Activated B cell treated with CpG ODN at 0.5 μM for 24 hours (primary cell): ENCODE measurements around the gene MPZ. TPM values are rescaled to one million over a fixed set of nuclear protein-coding genes. Genes with fewer than 3 reads are reported as not detected.
"Not testable (repeated sequence)": the region's sequence is repeated elsewhere in the genome, so short reads cannot be mapped to it uniquely, and the experiment has no call there.

Experiments used
- ATAC-seq: fragments of 200-7000 bp; cut with Tn5 transposase; one replicate; pipeline ENCODE4 v1.10.0; 2021; ENCODE audit warnings: low read depth, mild to moderate bottlenecking, moderate library complexity
- CTCF ChIA-PET: fragments of 350-600 bp; sonication (Branson Sonifier 250); formaldehyde crosslinking; loops from one replicate; lab custom pipeline; 2021; ENCODE audit warnings: antibody characterized with exemption; lab: Charles Lee
- POLR2A ChIA-PET: fragments of 350-600 bp; sonication (Branson Sonifier 250); formaldehyde crosslinking; loops from one replicate; lab custom pipeline; 2021; ENCODE audit warnings: antibody characterized with exemption; lab: Charles Lee
- DNase-seq: peaks from one replicate; pipeline ENCODE4 v3.0.0; 2022
- H3K27ac Mint-ChIP-seq: one replicate; pipeline ENCODE4 v1.8.0; 2020; ENCODE audit warnings: mixed read lengths
- H3K27me3 Mint-ChIP-seq: one replicate; pipeline ENCODE4 v1.8.0; 2021; ENCODE audit warnings: mixed read lengths
- H3K36me3 Mint-ChIP-seq: one replicate; pipeline ENCODE4 v1.8.0; 2021; ENCODE audit warnings: low read depth, mixed read lengths
- H3K4me1 Mint-ChIP-seq: one replicate; pipeline ENCODE4 v1.8.0; 2021; ENCODE audit warnings: mixed read lengths
- H3K4me3 Mint-ChIP-seq: one replicate; pipeline ENCODE4 v1.8.0; 2020; ENCODE audit warnings: mild to moderate bottlenecking, mixed read lengths
- H3K9me3 Mint-ChIP-seq: one replicate; pipeline ENCODE4 v1.8.0; 2020; ENCODE audit warnings: mixed read lengths
- CTCF ChIP-seq: fragments of 200-600 bp; IDR thresholded peaks from one replicate; pipeline ENCODE4 v1.8.0; 2022; ENCODE audit warnings: antibody characterized with exemption, mild to moderate bottlenecking
- intact Hi-C: fragments of 100-400 bp; cut with micrococcal nuclease; formaldehyde crosslinking; loops from one replicate; pipeline ENCODE4 v1.15.1; 2024
- total RNA-seq: library from RNA; stranded (reverse); gene quantifications from 2 replicates; pipeline ENCODE4 v1.2.3, GENCODE V29; 2022

MPZ gene
- total RNA-seq, 1 donor from 2014 or later, result 6.6 TPM

GRCh38 chr1:161324020-161324419 is 14.3 kb upstream of the MPZ start:
- H3K4me3 Mint-ChIP-seq, result no peak overlapping the region
- no peaks in the 10 kb centered on the region for H3K4me1 Mint-ChIP-seq
- CTCF ChIA-PET, result no interaction called here
- ATAC-seq (no peak), DNase-seq (no peak)
- TF ChIP-seq CTCF, result no peak
- POLR2A ChIA-PET, result no interaction called here
- intact Hi-C loops, result no loop called here
- H3K9me3 Mint-ChIP-seq, result no peaks in the 10 kb centered on the region
- H3K36me3 Mint-ChIP-seq, result peaks cover 40% of the 10 kb centered on the region
- no peak overlapping the region for H3K27ac Mint-ChIP-seq
- no peaks in the 10 kb centered on the region for H3K27me3 Mint-ChIP-seq

GRCh38 chr1:161315841-161316674 is 6.3 kb upstream of the MPZ start:
- CTCF ChIA-PET, ATAC-seq, H3K27me3 Mint-ChIP-seq, H3K27ac Mint-ChIP-seq, DNase-seq, H3K9me3 Mint-ChIP-seq: not testable (repeated sequence)
- H3K4me1 Mint-ChIP-seq, result peaks cover 21% of the 10 kb centered on the region
- H3K4me3 Mint-ChIP-seq, result peak overlapping the region; percentile 20
- H3K36me3 Mint-ChIP-seq, result peaks cover 19% of the 10 kb centered on the region
- POLR2A ChIA-PET, result interaction anchor here (2.1 kb wide), 1 partner anchor 10 kb away, joined by 22 read pairs; no protein-coding TSS in a partner anchor
- intact Hi-C loops, result loop anchor here (2.0 kb wide), 1 partner anchor 51 kb away; the partner anchor contains the start of gene CFAP126

GRCh38 chr1:161314201-161314981 is 4.6 kb upstream of the MPZ start, which contains the start of gene SDHC:
TSS of gene SDHC (plus strand) at chr1:161314381. CDS start at chr1:161314406, 25 bp downstream.
- DNase-seq (peak; percentile 83), ATAC-seq (peak; percentile 97)
- peak within 1 kb of the TSS; percentile 98 for H3K27ac Mint-ChIP-seq
- TF ChIP-seq CTCF, result no peak
- intact Hi-C loops, result loop anchor here (1.0 to 2.0 kb wide), 4 partner anchors 8 to 112 kb away; partner anchors contain the start of genes CFAP126 and NDUFS2
- H3K36me3 Mint-ChIP-seq, result peaks cover 16% of the 10 kb centered on the region
- peak within 1 kb of the TSS; percentile 98 for H3K4me3 Mint-ChIP-seq
- H3K9me3 Mint-ChIP-seq, result no peaks in the 10 kb centered on the region
- ChIA-PET CTCF (interaction anchor here (0.5 to 2.1 kb wide), 4 partner anchors 9 to 131 kb away, joined by 3 to 7 read pairs (median 3); partner anchors contain the start of gene TOMM40L), POLR2A (interaction anchor here (0.6 to 2.2 kb wide), 12 partner anchors 8 to 197 kb away, joined by 3 to 22 read pairs (median 6); partner anchors contain the start of genes NDUFS2, NIT1, PFDN2 and PPOX)
- no peaks in the 10 kb centered on the region for H3K27me3 Mint-ChIP-seq
- H3K4me1 Mint-ChIP-seq, result peaks cover 21% of the 10 kb centered on the region

GRCh38 chr1:161313554-161314200 is 3.9 kb upstream of the MPZ start:
- peak overlapping the region; percentile 98 for H3K4me3 Mint-ChIP-seq
- H3K36me3 Mint-ChIP-seq, result peaks cover 16% of the 10 kb centered on the region
- POLR2A ChIA-PET, result interaction anchor here (0.9 to 2.2 kb wide), 11 partner anchors 8 to 196 kb away, joined by 3 to 22 read pairs (median 6); partner anchors contain the start of genes NDUFS2, NIT1, PFDN2 and PPOX
- H3K4me1 Mint-ChIP-seq, result peaks cover 21% of the 10 kb centered on the region
- no peak for DNase-seq
- H3K27ac Mint-ChIP-seq, result peak overlapping the region; percentile 98
- H3K27me3 Mint-ChIP-seq, result no peaks in the 10 kb centered on the region
- intact Hi-C loops, result loop anchor here (1.0 to 2.0 kb wide), 4 partner anchors 7 to 111 kb away; partner anchors contain the start of genes CFAP126 and NDUFS2
- ATAC-seq, result peak; percentile 22
- no peaks in the 10 kb centered on the region for H3K9me3 Mint-ChIP-seq
- TF ChIP-seq CTCF, result no peak
- CTCF ChIA-PET, result interaction anchor here (0.5 to 2.1 kb wide), 4 partner anchors 8 to 131 kb away, joined by 3 to 7 read pairs (median 3); partner anchors contain the start of gene TOMM40L
